BE2C (cell line): ENCODE measurements around the gene OLFM1.

Experiments
- DNase-seq: peaks from one replicate; pipeline ENCODE4 v3.0.0-alpha.2; 2020
- H3K27me3 ChIP-seq: fragments of 250-450 bp; sonication (Bioruptor Pico); 2 replicates; pipeline ENCODE4 v1.5.1; 2020; ENCODE audit warnings: mild to moderate bottlenecking
- H3K36me3 ChIP-seq: fragments of 250-450 bp; sonication (Bioruptor Pico); 2 replicates; pipeline ENCODE4 v1.5.1; 2020; ENCODE audit warnings: mild to moderate bottlenecking
- H3K4me1 ChIP-seq: fragments of 250-450 bp; sonication (Bioruptor Pico); 2 replicates; pipeline ENCODE4 v1.5.1; 2020
- H3K4me3 ChIP-seq: 2 replicates; pipeline ENCODE4 v1.5.1; 2011; ENCODE audit warnings: low read depth, low read length
- H3K9me3 ChIP-seq: fragments of 250-450 bp; sonication (Bioruptor Pico); 2 replicates; pipeline ENCODE4 v1.5.1; 2020
- TF ChIP-seq, protein P1 (sequence below): IDR thresholded peaks from 2 replicates; pipeline ENCODE4 v1.5.1; 2012; ENCODE audit warnings: mild to moderate bottlenecking, low read depth, low read length

The OLFM1 gene

DNA sequence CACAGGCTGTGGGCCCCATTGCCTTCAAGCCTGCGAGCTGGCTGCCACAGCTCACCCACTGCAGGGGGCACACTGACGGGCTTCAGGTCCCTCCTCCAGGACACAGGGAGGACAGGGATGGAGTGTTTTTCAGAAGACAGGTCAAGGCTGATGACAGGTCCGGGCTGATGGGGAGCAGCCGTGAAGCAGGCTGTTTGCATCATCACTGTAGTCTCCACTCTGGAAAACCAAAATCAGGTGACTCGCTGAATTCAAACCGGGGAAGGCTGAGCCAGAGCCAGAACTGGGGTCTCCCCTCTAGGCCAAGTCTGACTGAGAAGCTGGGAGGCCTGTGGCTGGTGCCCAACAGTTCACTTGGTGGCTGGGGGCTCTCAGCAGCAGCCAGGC, 48.5 kb downstream of the OLFM1 start:
- no peak overlapping the region for H3K4me3 ChIP-seq
- TF ChIP-seq, protein P1, sequence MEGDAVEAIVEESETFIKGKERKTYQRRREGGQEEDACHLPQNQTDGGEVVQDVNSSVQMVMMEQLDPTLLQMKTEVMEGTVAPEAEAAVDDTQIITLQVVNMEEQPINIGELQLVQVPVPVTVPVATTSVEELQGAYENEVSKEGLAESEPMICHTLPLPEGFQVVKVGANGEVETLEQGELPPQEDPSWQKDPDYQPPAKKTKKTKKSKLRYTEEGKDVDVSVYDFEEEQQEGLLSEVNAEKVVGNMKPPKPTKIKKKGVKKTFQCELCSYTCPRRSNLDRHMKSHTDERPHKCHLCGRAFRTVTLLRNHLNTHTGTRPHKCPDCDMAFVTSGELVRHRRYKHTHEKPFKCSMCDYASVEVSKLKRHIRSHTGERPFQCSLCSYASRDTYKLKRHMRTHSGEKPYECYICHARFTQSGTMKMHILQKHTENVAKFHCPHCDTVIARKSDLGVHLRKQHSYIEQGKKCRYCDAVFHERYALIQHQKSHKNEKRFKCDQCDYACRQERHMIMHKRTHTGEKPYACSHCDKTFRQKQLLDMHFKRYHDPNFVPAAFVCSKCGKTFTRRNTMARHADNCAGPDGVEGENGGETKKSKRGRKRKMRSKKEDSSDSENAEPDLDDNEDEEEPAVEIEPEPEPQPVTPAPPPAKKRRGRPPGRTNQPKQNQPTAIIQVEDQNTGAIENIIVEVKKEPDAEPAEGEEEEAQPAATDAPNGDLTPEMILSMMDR, result no peak
- peaks cover 33% of the 10 kb centered on the region for H3K4me1 ChIP-seq
- H3K27me3 ChIP-seq, result no peaks in the 10 kb centered on the region
- no peak for DNase-seq
- H3K9me3 ChIP-seq, result peaks cover 12% of the 10 kb centered on the region
- H3K36me3 ChIP-seq, result no peaks in the 10 kb centered on the region

GRCh38 chr9:135136481-135136880, 49.0 kb downstream of the OLFM1 start:
- no peaks in the 10 kb centered on the region for H3K36me3 ChIP-seq
- no peaks in the 10 kb centered on the region for H3K27me3 ChIP-seq
- peak; percentile 59 for DNase-seq
- no peak overlapping the region for H3K4me3 ChIP-seq
- TF ChIP-seq, protein P1, result no peak
- H3K9me3 ChIP-seq, result peaks cover 12% of the 10 kb centered on the region
- H3K4me1 ChIP-seq, result peaks cover 33% of the 10 kb centered on the region

GRCh38 chr9:135136991-135137832, 49.7 kb downstream of the OLFM1 start:
- peaks cover 33% of the 10 kb centered on the region for H3K4me1 ChIP-seq
- no peaks in the 10 kb centered on the region for H3K27me3 ChIP-seq
- H3K9me3 ChIP-seq, result peaks cover 12% of the 10 kb centered on the region
- DNase-seq, result peak; percentile 82
- TF ChIP-seq, protein P1, result no peak
- no peaks in the 10 kb centered on the region for H3K36me3 ChIP-seq
- no peak overlapping the region for H3K4me3 ChIP-seq

DNA sequence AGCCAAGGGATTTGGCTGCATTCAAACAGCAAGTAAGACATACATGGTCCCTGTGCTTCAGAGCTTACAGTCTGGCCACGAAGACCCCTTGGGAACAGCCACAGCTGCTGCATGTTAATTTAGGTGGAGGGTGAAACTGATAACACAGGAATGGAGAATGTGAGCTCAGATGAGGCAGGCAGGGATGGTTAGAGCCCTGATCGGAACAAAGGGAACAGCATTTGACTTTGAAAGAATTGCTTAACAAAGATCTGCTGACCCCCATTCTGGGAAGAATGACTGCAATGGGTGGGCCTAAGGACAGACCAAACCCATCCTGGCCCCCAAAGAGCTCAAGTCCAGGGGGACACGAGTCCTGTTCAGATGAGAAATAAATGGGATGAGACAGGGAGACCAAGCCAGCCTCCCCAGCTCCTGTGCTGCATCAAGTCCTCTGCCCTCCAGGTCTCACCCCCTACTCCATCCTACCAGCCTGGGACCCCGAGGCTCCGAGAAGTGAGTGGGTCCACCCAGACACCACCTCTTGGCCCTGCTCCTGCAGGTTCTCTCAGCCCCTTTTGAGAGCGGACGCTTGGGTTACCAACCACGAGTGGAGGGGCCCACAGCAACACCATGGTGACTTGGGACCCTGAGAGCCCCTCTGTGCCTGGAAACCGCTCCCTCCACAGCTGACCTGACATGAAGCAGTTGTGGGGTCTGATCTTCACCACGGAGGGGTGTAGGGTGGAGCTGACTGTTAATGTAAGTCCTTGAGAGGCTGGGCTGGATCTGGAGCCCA, 50.8 kb downstream of the OLFM1 start:
- no peak for DNase-seq
- TF ChIP-seq, protein P1, result no peak
- peaks cover 12% of the 10 kb centered on the region for H3K9me3 ChIP-seq
- no peaks in the 10 kb centered on the region for H3K27me3 ChIP-seq
- H3K4me3 ChIP-seq, result no peak overlapping the region
- H3K36me3 ChIP-seq, result no peaks in the 10 kb centered on the region
- H3K4me1 ChIP-seq, result peaks cover 33% of the 10 kb centered on the region

DNA sequence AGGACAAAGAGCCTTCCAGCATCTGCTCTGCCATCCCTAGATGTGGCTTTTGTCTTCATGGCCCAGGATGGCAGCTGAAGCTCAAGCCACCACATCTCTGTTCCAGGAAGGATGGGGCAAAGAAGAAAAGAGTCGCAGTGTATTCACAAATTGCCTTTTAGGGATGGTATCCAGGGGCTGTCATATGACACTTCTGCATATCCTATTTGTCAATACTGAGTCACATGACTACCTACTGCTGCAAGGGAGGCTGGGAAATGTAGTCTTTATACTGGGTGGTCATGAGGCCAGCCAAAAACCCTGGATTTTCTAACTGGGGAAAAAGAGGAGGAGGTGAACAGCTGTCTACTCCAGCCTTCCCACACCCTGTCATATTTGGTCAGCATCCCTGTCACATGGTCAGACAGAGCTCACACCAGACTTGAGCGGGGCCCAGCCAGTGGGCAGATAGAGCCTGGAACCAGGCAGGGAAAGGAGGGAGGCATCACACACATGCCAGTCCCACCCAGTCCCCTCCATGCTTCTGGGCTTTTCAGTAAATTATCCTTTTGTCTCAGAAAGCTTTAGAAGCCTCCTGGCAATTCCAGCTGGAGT, 52.0 kb downstream of the OLFM1 start:
- Histone ChIP-seq H3K4me1 (peaks cover 31% of the 10 kb centered on the region), H3K4me3 (no peak overlapping the region), H3K9me3 (peaks cover 12% of the 10 kb centered on the region), H3K36me3 (no peaks in the 10 kb centered on the region), H3K27me3 (no peaks in the 10 kb centered on the region)
- no peak for DNase-seq
- TF ChIP-seq, protein P1, result no peak
